Breast epithelium (tissue), 3 donors: ENCODE data around the gene FAM83C.

Source experiments
- POLR2A ChIP-seq: fragments of 450-650 bp; IDR thresholded peaks from one replicate; pipeline ENCODE4 v1.6.1; 2016; ENCODE audit warnings: antibody characterized with exemption, mild to moderate bottlenecking, moderate library complexity
- TF ChIP-seq, protein P1 (sequence below), 3 donors: fragments of 450-650 bp; IDR thresholded peaks; one replicate each; pipeline ENCODE4 v1.5.1; 2016 to 2017; ENCODE audit warnings: antibody characterized with exemption in 3 of 3, mild to moderate bottlenecking in 3 of 3, moderate library complexity in 3 of 3

DNA sequence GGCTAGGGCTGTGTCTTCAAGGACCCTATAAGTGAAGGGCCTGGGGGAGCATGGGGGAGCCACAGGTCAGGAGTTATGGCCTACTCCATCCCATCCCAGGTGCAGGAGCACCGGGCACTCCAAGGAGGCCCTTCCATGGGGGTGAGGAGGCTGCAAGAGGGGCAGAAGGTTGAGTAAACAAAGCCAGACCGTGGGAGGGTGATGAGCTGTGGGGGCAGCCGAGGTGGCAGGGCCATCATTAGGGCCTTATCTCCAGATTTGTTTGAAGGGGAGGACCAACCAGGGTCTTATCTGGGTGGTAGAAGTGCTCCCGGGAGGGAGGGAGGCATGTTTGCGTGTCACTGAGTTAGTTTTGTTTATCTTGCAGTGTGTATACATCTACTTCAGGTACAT, 2.1 kb upstream of the FAM83C start:
- no peak for TF ChIP-seq POLR2A
- TF ChIP-seq, protein P1, sequence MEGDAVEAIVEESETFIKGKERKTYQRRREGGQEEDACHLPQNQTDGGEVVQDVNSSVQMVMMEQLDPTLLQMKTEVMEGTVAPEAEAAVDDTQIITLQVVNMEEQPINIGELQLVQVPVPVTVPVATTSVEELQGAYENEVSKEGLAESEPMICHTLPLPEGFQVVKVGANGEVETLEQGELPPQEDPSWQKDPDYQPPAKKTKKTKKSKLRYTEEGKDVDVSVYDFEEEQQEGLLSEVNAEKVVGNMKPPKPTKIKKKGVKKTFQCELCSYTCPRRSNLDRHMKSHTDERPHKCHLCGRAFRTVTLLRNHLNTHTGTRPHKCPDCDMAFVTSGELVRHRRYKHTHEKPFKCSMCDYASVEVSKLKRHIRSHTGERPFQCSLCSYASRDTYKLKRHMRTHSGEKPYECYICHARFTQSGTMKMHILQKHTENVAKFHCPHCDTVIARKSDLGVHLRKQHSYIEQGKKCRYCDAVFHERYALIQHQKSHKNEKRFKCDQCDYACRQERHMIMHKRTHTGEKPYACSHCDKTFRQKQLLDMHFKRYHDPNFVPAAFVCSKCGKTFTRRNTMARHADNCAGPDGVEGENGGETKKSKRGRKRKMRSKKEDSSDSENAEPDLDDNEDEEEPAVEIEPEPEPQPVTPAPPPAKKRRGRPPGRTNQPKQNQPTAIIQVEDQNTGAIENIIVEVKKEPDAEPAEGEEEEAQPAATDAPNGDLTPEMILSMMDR (IDR thresholded peaks at IDR 0.05): no peak
